HFFc6 (cell line): ENCODE measurements around the gene TALDO1. TPM values are rescaled to one million over a fixed set of nuclear protein-coding genes. Genes with fewer than 3 reads are reported as not detected.

ENCODE experiments used
- DNase-seq: peaks from one replicate; pipeline ENCODE4 v3.0.0-alpha.2; 2018
- H3K27ac Mint-ChIP-seq: 2 replicates; pipeline ENCODE4 v1.8.0; 2020; ENCODE audit warnings: mild to moderate bottlenecking, mixed read lengths
- H3K27me3 Mint-ChIP-seq: 2 replicates; pipeline ENCODE4 v1.8.0; 2021; ENCODE audit warnings: mild to moderate bottlenecking, moderate library complexity, mixed read lengths; ENCODE audit not compliant: insufficient read depth
- H3K36me3 Mint-ChIP-seq: 2 replicates; pipeline ENCODE4 v1.8.0; 2021; ENCODE audit warnings: low read depth, mixed read lengths
- H3K4me1 Mint-ChIP-seq: 2 replicates; pipeline ENCODE4 v1.8.0; 2020; ENCODE audit warnings: low read depth, mixed read lengths
- H3K4me3 Mint-ChIP-seq: 2 replicates; pipeline ENCODE4 v1.8.0; 2020; ENCODE audit warnings: mild to moderate bottlenecking, moderate library complexity, mixed read lengths
- H3K9me3 Mint-ChIP-seq: 2 replicates; pipeline ENCODE4 v1.8.0; 2020; ENCODE audit warnings: mild to moderate bottlenecking, mixed read lengths
- long read RNA-seq: library from polyadenylated mRNA; unstranded; transcript quantifications from one replicate; pipeline ENCODE4 v2.0.0, GENCODE V29; 2019
- total RNA-seq, 6 experiments: library from RNA; stranded (reverse); fragmentation: NEBNext Ultra II Directional; extraction: Animal tissue kit (Norgen Biotek cat#: 25700); gene quantifications; 2 replicates in 1 of 6; 3 replicates in 5 of 6; pipeline ENCODE4 v1.2.3, GENCODE V29; 2021
- TF ChIP-seq, protein P1 (sequence below): fragments of 200-600 bp; sonication (generic); IDR thresholded peaks from 2 replicates; pipeline ENCODE4 v1.5.0; 2021; ENCODE audit warnings: antibody characterized with exemption, mild to moderate bottlenecking

The TALDO1 gene
- total RNA-seq: 100 to 1,000 TPM; 230 to 351 (median 300) TPM
- long read RNA-seq, transcript TALDO1-201 (8 exons, 1,346 nt): major isoform, 282 of 302 reads
- long read RNA-seq, partial matches to known transcripts: 7 of 302 reads
- long read RNA-seq, other reads (novel, unspliced or antisense): 8 of 302 reads

DNA sequence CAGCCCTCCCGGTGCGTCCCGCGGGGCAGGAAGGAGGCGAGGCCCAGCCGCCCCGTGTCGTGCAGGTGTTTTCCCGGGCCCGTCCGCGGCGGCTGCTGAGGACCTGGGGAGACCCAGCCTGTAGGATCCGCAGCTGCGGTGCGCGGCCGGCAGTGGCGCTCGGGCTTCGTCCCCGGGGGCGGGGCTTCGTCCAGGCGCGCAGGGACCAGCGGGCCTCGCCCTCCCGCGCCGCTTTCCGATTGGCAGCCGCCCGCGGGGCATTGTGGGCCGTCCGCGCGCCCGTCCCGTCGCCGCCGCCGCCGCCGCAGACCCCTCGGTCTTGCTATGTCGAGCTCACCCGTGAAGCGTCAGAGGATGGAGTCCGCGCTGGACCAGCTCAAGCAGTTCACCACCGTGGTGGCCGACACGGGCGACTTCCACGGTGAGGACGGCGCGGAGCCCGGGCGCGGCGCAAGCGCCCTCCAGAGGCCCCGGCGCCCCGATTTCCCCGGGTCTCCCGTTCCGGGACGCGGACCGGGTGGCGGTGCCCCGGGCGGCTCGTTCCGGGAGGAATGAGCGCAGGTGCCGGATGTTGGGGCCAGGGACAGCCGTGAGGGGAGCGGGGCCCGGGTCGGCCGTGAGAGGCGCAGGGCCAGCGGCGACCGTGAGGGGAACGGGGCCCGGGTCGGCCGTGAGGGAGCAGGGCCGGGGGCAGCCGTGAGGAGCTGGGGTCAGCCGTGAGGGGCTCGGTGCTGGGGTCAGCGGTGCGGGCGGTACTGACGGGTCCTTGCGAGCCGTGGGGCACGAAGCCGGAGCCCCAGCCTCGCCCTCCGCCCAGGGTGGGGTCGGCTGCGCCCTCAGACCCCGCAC, at the start of gene TALDO1:
TALDO1 (plus strand) TSS at position 307 of the 849 bp plus-strand sequence; CDS start at position 325, 18 bp downstream.
- Mint-ChIP-seq H3K4me3 (peak within 1 kb of the TSS; percentile 93), H3K9me3 (no peaks in the 10 kb centered on the region), H3K4me1 (peaks cover 20% of the 10 kb centered on the region), H3K27ac (peak within 1 kb of the TSS; percentile 96), H3K27me3 (peaks cover 3% of the 10 kb centered on the region), H3K36me3 (peaks cover 9% of the 10 kb centered on the region; the same call in 1 of the 2 replicates)
- peak; percentile 78 for DNase-seq
- TF ChIP-seq, protein P1, sequence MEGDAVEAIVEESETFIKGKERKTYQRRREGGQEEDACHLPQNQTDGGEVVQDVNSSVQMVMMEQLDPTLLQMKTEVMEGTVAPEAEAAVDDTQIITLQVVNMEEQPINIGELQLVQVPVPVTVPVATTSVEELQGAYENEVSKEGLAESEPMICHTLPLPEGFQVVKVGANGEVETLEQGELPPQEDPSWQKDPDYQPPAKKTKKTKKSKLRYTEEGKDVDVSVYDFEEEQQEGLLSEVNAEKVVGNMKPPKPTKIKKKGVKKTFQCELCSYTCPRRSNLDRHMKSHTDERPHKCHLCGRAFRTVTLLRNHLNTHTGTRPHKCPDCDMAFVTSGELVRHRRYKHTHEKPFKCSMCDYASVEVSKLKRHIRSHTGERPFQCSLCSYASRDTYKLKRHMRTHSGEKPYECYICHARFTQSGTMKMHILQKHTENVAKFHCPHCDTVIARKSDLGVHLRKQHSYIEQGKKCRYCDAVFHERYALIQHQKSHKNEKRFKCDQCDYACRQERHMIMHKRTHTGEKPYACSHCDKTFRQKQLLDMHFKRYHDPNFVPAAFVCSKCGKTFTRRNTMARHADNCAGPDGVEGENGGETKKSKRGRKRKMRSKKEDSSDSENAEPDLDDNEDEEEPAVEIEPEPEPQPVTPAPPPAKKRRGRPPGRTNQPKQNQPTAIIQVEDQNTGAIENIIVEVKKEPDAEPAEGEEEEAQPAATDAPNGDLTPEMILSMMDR: peak; percentile 27; the same call in 1 of the 2 replicates

DNA sequence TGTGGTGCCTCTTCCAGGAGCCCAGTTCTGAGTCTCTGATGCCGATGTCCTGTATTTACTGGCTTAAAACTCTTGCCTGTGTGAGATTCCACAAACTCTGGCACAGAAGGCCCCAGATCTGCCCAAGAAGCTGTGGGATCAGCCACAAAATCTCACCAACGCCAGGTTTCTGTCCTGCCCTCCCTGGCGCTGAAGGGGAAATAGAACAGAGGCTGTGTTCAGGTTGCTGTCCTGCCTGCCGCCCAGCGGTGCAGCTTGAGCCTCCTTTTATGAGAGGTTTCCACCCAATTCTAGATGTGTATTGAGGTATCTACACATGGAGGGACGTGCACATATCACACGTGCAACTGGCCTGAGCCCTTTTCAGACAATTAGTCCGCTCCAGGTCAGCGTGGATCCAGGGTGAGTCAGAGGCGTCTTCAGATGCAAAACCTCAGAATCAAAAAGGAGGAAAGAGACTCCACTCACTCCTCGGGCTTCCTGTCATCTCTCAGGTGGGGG, 49.4 kb upstream of the TALDO1 start:
- peak overlapping the region; percentile 95 for H3K27ac Mint-ChIP-seq

DNA sequence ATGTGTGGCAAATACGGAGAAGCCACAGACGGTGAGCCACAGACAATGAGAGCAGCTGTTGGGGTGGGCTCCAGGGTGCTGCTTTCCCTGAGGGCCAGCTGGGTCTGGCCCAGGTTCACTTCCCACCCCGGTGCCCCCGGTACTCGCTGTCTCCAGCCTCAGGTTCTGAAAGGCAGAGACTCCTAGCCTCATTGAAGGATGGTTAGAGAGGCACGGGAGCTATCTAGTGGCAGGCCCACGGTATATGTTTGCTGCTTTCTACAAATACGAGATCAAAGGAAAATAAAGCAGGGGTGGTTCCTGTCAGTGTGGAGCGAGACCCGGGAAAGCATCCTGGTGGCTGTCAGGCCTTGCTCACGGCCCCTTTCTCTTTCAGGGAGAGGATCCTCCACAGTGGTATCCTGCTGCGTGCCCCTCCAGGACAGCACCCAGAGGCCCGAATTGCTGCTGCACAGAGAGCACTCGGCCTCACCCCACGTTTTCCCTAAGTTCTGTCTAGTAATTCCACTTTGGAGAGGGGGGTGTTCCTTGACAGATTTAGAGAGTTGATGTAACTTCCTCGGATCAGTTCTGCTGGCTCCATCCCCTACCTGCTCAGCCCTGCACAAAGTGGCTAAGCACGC, 48.7 kb upstream of the TALDO1 start:
- no peaks in the 10 kb centered on the region; the same call in 1 of the 2 replicates for H3K36me3 Mint-ChIP-seq
- H3K4me3 Mint-ChIP-seq: peak overlapping the region; percentile 94; the same call in 1 of the 2 replicates
- peak overlapping the region; percentile 95 for H3K27ac Mint-ChIP-seq
- DNase-seq: no peak
- H3K27me3 Mint-ChIP-seq: peaks cover 1% of the 10 kb centered on the region
- peaks cover 40% of the 10 kb centered on the region for H3K4me1 Mint-ChIP-seq
- TF ChIP-seq, protein P1: no peak
- no peaks in the 10 kb centered on the region for H3K9me3 Mint-ChIP-seq

More for the DNA sequence above, 49.4 kb upstream of the TALDO1 start:
- Mint-ChIP-seq H3K36me3 (peaks cover 6% of the 10 kb centered on the region; the same call in 1 of the 2 replicates), H3K4me1 (peaks cover 48% of the 10 kb centered on the region), H3K4me3 (peak overlapping the region; percentile 94), H3K9me3 (no peaks in the 10 kb centered on the region), H3K27me3 (peaks cover 3% of the 10 kb centered on the region)
- TF ChIP-seq, protein P1: no peak
- DNase-seq: peak; percentile 61

DNA sequence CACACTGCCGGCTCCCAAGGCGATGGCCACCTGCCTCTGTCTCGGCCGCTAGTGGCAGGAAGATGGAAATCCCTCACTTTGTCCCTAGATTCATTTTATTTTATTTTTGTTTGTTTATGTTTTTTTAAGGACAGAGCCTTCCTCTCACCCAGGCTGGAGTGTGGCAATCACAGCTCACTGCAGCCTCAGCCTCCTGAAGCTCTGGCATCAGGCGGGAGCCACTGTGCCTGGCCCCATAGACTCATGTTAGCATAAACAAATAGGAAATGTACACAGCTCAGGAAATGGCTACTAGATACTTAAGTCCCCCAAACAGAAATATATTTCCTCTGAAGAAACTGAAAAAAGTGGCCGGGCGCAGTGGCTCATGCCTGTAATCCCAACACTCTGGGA, 48.2 kb upstream of the TALDO1 start:
- TF ChIP-seq, protein P1: no peak
- H3K9me3 Mint-ChIP-seq: no peaks in the 10 kb centered on the region
- no peak overlapping the region for H3K4me3 Mint-ChIP-seq
- H3K36me3 Mint-ChIP-seq: no peaks in the 10 kb centered on the region; the same call in 1 of the 2 replicates
- no peaks in the 10 kb centered on the region; the same call in none of the 2 replicates for H3K27me3 Mint-ChIP-seq
- H3K27ac Mint-ChIP-seq: peak overlapping the region; percentile 26; the same call in 1 of the 2 replicates
- H3K4me1 Mint-ChIP-seq: peaks cover 38% of the 10 kb centered on the region
- DNase-seq: no peak

DNA sequence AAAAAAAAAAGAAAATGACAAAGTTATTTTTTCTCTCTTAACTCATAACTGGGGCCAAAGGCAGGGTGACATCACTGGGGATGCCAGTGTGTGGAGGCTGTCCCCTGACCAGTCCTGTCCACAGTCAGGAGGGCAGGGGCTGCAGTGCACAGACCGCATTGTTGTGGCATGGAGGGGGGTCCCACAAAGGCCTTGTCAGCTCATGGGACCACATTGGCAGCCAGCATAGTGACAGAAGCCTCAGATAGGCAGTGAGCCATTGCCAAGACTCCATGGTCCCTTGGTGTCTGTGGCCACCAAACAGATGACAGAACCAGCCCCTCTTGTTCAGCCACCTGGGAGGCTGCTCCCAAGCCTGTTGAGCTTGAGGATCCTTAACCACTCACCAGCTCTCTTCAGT, 47.5 kb upstream of the TALDO1 start:
- no peak for DNase-seq
- Mint-ChIP-seq H3K27ac (no peak overlapping the region), H3K36me3 (no peaks in the 10 kb centered on the region; the same call in 1 of the 2 replicates), H3K27me3 (no peaks in the 10 kb centered on the region; the same call in none of the 2 replicates), H3K4me1 (peaks cover 38% of the 10 kb centered on the region), H3K9me3 (no peaks in the 10 kb centered on the region), H3K4me3 (no peak overlapping the region)
- TF ChIP-seq, protein P1: no peak
